ENCODE data around the gene NINJ2. TPM values are rescaled to one million over a fixed set of nuclear protein-coding genes. Genes with fewer than 3 reads are reported as not detected.

The NINJ2 gene, protein sequence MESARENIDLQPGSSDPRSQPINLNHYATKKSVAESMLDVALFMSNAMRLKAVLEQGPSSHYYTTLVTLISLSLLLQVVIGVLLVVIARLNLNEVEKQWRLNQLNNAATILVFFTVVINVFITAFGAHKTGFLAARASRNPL
- total RNA-seq = 0.16 and 0.76 TPM in 2 replicates

DNA sequence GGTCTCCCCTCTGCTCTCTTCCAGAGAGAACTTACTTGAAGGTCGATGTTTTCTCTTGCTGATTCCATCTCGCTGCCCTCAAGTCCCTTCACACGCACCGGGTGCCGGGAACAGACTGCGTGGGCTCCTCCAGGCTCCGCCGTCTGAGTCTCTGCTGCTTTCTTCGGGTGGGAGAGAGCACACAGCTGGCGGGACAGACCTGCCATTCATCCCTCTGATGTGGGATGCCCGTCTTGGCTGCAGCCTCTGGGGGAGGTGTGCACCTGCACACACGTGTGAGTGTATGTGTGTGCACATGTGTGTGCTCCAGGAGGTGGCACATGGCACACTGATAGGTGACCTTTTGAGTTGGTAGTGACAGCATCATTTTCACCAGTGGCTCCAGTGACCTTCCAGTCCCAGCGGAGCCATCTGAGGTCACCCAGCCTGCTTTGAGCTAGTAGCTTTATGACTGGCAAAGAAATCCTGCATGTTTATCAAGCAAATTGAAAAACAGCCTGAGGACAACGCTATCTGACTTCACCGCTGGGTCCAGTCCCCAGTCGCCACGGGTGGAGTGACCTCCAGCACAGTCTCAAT lies at the start of gene NINJ2:
Gene NINJ2 (minus strand): TSS at position 153 of the 579 bp plus-strand sequence. CDS start 85 bp downstream, at position 68.

Other genes with a start within 250 kb of the NINJ2 start
- gene B4GALNT3, start 203.5 kb downstream of the NINJ2 start, total RNA-seq = 0.98 and 1.8 TPM in 2 replicates
- gene WNK1, start 89.1 kb upstream of the NINJ2 start, total RNA-seq = 67.3 and 96.7 TPM in 2 replicates